LNCaP clone FGC (cell line): ENCODE results near the gene CPEB1.

Experiments
- DNase-seq: peaks from one replicate; pipeline ENCODE4 v3.0.0-alpha.2; 2011; ENCODE audit warnings: low read depth
- H3K4me3 ChIP-seq: 2 replicates; pipeline ENCODE4 v1.5.1; 2011; ENCODE audit warnings: mild to moderate bottlenecking, low read depth, low read length, control low read depth
- TF ChIP-seq, protein P1 (sequence below): IDR thresholded peaks from 2 replicates; pipeline ENCODE4 v1.5.1; 2012; ENCODE audit warnings: mild to moderate bottlenecking; ENCODE audit not compliant: control insufficient read depth, insufficient read depth; ENCODE audit errors: extremely low read depth

The CPEB1 gene

DNA sequence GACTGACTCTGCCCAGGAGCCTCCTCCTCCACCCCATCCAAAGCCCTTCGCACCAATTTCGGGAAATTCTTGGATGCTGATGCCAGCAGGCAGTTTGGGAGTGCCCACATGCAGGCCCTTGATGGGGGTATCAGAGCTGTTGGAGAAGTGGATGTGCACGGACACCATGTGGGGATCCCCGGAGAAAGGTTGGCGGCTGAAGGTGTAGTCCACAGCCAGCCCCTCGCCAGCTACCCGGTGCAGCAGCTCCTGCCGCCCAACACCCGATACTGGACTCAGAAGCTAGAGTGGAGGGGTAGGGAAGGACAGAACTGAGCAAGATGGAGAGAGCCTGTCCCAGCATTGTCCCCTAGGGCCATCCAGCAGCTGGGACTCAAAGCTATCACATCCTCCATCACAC, 15.5 kb upstream of the CPEB1 start:
- H3K4me3 ChIP-seq, result no peak overlapping the region
- DNase-seq, result no peak
- TF ChIP-seq, protein P1, sequence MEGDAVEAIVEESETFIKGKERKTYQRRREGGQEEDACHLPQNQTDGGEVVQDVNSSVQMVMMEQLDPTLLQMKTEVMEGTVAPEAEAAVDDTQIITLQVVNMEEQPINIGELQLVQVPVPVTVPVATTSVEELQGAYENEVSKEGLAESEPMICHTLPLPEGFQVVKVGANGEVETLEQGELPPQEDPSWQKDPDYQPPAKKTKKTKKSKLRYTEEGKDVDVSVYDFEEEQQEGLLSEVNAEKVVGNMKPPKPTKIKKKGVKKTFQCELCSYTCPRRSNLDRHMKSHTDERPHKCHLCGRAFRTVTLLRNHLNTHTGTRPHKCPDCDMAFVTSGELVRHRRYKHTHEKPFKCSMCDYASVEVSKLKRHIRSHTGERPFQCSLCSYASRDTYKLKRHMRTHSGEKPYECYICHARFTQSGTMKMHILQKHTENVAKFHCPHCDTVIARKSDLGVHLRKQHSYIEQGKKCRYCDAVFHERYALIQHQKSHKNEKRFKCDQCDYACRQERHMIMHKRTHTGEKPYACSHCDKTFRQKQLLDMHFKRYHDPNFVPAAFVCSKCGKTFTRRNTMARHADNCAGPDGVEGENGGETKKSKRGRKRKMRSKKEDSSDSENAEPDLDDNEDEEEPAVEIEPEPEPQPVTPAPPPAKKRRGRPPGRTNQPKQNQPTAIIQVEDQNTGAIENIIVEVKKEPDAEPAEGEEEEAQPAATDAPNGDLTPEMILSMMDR, result no peak

GRCh38 chr15:82660378-82660777, 13.2 kb upstream of the CPEB1 start:
- no peak overlapping the region for H3K4me3 ChIP-seq
- DNase-seq, result no peak
- TF ChIP-seq, protein P1, result no peak

- DNase-seq, result no peak
- TF ChIP-seq, protein P1, result no peak
- no peak overlapping the region for H3K4me3 ChIP-seq
Observed at GRCh38 chr15:82656641-82657266, 9.6 kb upstream of the CPEB1 start.

DNA sequence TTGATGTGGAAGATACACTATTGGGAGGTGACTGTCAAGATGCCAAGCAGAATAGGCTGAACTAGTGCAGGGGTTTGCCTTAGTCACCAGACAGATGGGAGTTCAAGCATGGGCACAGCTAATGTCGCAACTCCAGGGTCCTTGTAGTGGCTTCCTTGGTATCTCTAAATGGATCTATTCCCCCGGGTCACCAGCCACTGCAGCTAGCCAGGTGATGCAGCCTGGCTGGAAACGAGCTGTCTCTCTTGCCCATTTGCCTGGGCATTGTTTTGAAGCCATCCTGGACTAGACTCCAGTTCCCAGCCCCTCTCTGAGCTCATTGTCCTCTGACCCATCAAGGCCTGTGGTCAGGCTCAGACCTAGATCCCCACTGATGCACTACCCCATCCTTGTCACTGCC, 8.4 kb upstream of the CPEB1 start:
- TF ChIP-seq, protein P1, result no peak
- no peak for DNase-seq
- H3K4me3 ChIP-seq, result no peak overlapping the region

DNA sequence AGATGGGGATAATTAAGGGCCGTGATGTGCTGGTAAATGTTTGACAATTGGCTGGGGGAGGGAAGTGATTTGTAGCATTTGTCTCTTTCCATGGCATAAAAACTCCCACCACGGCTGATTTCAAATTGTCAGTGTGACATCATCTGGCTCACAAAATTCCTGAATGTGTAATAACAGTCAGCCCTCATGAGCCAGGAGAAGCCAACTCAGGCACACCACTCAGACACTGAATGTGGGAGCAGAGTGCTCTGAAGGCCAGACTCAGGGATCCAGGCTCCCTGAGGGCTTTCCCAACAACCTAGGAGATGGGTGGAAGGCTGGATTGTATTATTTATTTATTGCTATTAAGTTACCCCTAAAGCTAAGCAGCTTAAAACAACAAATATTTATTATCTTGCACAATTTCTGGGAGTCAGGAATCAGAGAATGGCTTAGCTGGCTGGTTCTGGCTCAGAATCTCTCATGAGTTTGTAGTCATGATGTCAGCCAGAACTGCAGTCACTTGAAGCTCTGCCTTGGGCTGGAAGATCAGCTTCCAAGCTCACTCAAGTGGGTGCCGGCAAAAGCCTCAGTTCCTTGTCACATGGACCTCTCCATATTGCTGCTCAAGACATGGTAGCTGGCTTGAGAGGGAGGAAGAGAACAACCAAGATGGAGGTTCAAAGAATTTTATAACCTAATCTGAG, 6.5 kb upstream of the CPEB1 start:
- TF ChIP-seq, protein P1, result no peak
- H3K4me3 ChIP-seq, result no peak overlapping the region
- DNase-seq, result no peak

- H3K4me3 ChIP-seq, result no peak overlapping the region
- TF ChIP-seq, protein P1, result no peak
- no peak for DNase-seq
Observed at GRCh38 chr15:82651708-82652107, 4.5 kb upstream of the CPEB1 start.
